ENCODE results near the gene TRIM45.
"Not testable (repeated sequence)": the region's sequence is repeated elsewhere in the genome, so short reads cannot be mapped to it uniquely, and the experiment has no call there.

TRIM45 gene

DNA sequence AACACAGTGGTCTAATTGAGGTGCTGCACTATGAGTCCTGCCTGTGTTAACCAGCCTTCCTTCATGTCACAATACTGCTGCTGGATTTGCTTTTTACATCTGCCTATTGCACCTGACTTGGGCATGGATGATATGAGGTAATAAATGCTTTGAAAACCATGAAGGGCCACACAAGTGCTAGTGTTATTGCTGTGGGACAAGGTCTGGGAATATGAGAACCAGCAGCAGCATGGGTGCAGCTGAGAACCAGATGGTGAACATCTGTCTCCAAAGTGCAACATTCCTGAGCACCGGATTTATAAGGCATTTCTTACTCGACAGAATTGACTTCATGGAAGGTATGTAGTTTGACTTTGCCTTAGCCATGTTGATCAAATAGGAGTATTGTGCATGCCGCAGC, 16.6 kb downstream of the TRIM45 start:
- Histone ChIP-seq H3K36me3 (no peaks in the 10 kb centered on the region; the same call in 1 of the 2 replicates), H3K9me3 (no peaks in the 10 kb centered on the region), H3K4me3 (ENCODE audit: low read depth, low read length) (no peak overlapping the region), H3K4me1 (no peaks in the 10 kb centered on the region), H3K27me3 (no peaks in the 10 kb centered on the region)
- DNase-seq, result no peak
- TF ChIP-seq, protein P1, sequence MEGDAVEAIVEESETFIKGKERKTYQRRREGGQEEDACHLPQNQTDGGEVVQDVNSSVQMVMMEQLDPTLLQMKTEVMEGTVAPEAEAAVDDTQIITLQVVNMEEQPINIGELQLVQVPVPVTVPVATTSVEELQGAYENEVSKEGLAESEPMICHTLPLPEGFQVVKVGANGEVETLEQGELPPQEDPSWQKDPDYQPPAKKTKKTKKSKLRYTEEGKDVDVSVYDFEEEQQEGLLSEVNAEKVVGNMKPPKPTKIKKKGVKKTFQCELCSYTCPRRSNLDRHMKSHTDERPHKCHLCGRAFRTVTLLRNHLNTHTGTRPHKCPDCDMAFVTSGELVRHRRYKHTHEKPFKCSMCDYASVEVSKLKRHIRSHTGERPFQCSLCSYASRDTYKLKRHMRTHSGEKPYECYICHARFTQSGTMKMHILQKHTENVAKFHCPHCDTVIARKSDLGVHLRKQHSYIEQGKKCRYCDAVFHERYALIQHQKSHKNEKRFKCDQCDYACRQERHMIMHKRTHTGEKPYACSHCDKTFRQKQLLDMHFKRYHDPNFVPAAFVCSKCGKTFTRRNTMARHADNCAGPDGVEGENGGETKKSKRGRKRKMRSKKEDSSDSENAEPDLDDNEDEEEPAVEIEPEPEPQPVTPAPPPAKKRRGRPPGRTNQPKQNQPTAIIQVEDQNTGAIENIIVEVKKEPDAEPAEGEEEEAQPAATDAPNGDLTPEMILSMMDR (IDR thresholded peaks at IDR 0.05; ENCODE audit: low read depth, low read length), result no peak

DNA sequence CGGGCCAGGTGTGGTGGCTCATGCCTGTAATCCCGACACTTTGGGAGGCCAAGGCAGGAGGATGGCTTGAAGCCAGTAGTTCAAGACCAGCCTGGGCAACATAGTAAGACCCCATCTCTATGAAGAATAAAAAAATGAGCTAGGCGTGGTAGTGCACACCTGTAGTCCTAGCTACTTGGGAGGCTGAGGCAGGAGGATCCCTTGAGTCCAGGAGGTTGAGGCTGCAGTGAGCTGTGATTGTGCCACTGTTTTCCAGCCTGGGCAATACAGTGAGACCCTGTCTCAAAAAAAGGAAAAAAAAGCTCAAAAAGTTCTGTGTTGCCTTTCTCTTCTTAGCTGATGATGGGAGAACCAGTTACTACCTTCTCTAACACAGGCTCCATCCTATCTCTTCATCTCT, 19.7 kb downstream of the TRIM45 start:
- H3K4me3 ChIP-seq (ENCODE audit: low read depth, low read length); DNase-seq; H3K9me3 ChIP-seq; H3K36me3 ChIP-seq; H3K27me3 ChIP-seq; H3K4me1 ChIP-seq: not testable (repeated sequence)

DNA sequence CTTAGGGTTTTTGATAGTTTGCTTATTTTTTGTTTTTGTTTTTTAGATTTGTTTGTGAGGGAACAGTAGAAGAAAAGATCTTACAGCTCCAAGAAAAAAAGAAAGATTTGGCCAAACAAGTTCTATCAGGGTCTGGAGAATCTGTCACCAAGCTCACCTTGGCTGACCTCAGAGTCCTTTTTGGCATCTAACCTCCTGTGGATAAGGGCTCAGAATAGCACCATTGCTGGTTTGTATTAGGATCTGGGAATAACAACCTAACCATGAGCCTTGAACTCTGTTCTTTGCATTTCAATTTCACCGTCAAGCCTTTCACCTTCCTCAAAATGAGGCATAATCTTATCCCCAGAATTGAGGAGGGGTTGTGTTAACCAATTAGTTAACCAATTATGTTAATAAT, 20.2 kb downstream of the TRIM45 start:
- no peak overlapping the region for H3K4me3 ChIP-seq (ENCODE audit: low read depth, low read length)
- no peak for DNase-seq
- H3K36me3 ChIP-seq, result no peaks in the 10 kb centered on the region; the same call in none of the 2 replicates
- peaks cover 4% of the 10 kb centered on the region for H3K4me1 ChIP-seq
- no peaks in the 10 kb centered on the region for H3K27me3 ChIP-seq
- TF ChIP-seq, protein P1 (IDR thresholded peaks at IDR 0.05; ENCODE audit: low read depth, low read length), result no peak
- H3K9me3 ChIP-seq, result no peaks in the 10 kb centered on the region

DNA sequence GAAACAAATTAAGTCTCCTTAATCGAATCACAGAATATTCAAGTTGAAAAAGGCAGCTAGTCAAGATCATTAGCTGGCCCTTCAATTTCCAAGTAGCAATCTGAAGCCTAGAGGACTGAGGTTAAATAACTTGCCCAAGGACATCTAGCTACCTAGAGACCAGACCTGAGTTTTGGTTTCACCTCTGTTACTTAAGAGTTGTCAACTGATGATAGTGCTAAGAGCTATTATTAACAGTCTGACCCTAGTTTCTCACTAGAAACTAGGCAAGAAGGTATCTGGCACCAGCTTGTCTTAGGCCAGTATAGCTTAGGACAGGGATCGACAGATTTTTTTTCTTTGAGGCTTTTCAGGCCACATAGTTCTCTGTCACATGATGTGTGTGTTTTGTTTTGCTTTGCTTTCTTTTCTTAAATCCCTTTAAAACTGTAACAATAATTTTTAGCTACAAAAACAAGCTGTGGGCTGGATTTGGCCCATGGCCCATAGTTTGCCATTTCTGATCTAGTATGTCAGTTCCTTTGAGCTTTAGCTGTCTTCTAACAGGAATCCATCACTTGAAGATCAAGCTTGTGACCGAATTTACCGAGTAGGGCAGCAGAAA, 23.2 kb downstream of the TRIM45 start:
- no peaks in the 10 kb centered on the region; the same call in none of the 2 replicates for H3K36me3 ChIP-seq
- TF ChIP-seq, protein P1 (IDR thresholded peaks at IDR 0.05; ENCODE audit: low read depth, low read length), result no peak
- no peaks in the 10 kb centered on the region for H3K27me3 ChIP-seq
- DNase-seq, result no peak
- peaks cover 4% of the 10 kb centered on the region for H3K4me1 ChIP-seq
- H3K4me3 ChIP-seq (ENCODE audit: low read depth, low read length), result no peak overlapping the region
- no peaks in the 10 kb centered on the region for H3K9me3 ChIP-seq

DNA sequence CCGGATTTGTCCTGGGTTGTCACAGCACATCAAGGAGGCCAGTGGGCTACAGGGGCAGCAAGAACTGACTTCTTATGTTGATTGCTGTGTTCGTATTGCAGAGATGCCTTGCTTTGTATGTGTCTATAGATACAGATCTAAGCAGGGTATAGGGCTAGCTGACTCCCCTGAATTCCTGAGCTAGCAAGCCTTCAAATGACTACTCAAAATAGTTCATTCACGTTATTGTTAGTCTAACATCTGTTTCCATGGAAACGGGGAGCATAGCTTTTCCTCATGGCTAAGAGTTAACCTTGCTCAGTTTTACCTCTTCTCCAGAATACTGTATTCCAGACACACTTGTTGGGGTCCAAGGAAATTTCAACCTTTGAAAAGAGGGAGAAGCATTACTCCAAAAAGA, 24.1 kb downstream of the TRIM45 start:
- Histone ChIP-seq H3K36me3 (no peaks in the 10 kb centered on the region; the same call in none of the 2 replicates), H3K4me3 (ENCODE audit: low read depth, low read length) (no peak overlapping the region), H3K9me3 (no peaks in the 10 kb centered on the region), H3K27me3 (no peaks in the 10 kb centered on the region), H3K4me1 (peaks cover 4% of the 10 kb centered on the region)
- TF ChIP-seq, protein P1 (IDR thresholded peaks at IDR 0.05; ENCODE audit: low read depth, low read length), result no peak
- DNase-seq, result no peak

DNA sequence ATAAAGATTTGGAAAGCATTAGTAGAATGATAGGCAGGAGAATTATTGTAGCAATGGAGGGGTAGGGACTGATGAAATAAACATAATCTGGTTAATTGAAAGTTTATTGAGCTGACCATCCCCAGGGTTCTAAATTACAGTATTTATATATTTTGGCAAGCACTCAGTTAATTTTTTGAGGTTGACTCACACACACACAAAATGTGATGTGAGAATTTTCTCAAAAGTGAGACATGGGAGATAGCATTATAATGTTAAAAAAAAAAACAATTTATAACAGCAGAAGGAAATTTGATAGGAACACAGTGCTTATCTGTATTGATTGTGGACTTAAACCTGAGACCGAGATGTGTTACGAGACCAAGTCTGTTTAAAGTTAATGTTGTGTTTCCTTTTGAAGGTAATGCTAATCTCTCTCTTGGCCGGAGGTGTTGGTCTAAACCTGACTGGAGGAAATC, 24.6 kb downstream of the TRIM45 start:
- DNase-seq, result no peak
- Histone ChIP-seq H3K4me1 (peaks cover 4% of the 10 kb centered on the region), H3K9me3 (no peaks in the 10 kb centered on the region), H3K36me3 (no peaks in the 10 kb centered on the region; the same call in none of the 2 replicates), H3K27me3 (no peaks in the 10 kb centered on the region), H3K4me3 (ENCODE audit: low read depth, low read length) (no peak overlapping the region)
- TF ChIP-seq, protein P1 (IDR thresholded peaks at IDR 0.05; ENCODE audit: low read depth, low read length), result no peak

Data from BE2C (cell line).